BJ (cell line): ENCODE results near the gene UST. TPM values are rescaled to one million over a fixed set of nuclear protein-coding genes. Genes with fewer than 3 reads are reported as not detected.

Source experiments
- CTCF ChIA-PET: fragments of 350-600 bp; formaldehyde crosslinking; extraction: SDS; loops from one replicate; lab custom pipeline; 2021; ENCODE audit warnings: antibody characterized with exemption, inconsistent platforms; lab: Yijun Ruan, JAX
- POLR2A ChIA-PET: fragments of 300-600 bp; sonication (Branson Sonifier 250); formaldehyde crosslinking; extraction: SDS; loops from one replicate; lab custom pipeline; 2021; ENCODE audit warnings: antibody characterized with exemption; lab: Charles Lee
- DNase-seq: peaks from one replicate; pipeline ENCODE4 v3.0.0-alpha.2; 2011; ENCODE audit warnings: low read depth
- H3K27me3 ChIP-seq: 2 replicates; pipeline ENCODE4 v1.6.0; 2011; ENCODE audit warnings: low read length; ENCODE audit not compliant: control insufficient read depth, insufficient read depth
- H3K36me3 ChIP-seq: 2 replicates; pipeline ENCODE4 v1.5.1; 2011; ENCODE audit warnings: low read length; ENCODE audit not compliant: control insufficient read depth, insufficient read depth
- H3K4me3 ChIP-seq: 2 replicates; pipeline ENCODE4 v1.5.1; 2011; ENCODE audit warnings: low read depth, mild to moderate bottlenecking, control low read depth, low read length
- CTCF ChIP-seq: IDR thresholded peaks from 2 replicates; pipeline ENCODE4 v1.5.1; 2011; ENCODE audit warnings: low read depth, mild to moderate bottlenecking, control low read depth, inconsistent platforms, low read length, moderate library complexity; ENCODE audit not compliant: insufficient read depth
- polyA plus RNA-seq: library from polyadenylated mRNA; depleted of rRNA; stranded (reverse); fragments of >200 nt; gene quantifications from 2 replicates; pipeline ENCODE4 v1.2.3, GENCODE V29; 2011

UST gene
- polyA plus RNA-seq, 1 experiment, result 6.8 TPM

DNA sequence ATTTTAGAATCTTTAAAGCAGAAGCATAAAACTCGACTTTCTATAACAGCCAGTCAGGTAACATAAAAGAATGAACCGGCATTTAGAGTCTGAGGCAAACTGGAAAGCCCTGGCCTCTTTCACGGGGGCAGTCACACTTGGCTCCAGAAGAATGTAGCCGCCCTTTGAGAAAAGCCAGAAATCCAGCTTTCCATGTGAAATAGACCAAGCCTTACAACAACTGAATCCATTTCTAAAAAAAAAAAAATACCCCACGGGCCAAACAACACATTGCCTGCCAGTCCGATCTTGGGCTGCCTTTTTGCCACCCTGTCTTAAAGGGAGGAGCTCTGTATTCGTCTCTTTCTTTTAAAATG is 317.8 kb downstream of the UST start:
- ChIA-PET CTCF (interaction anchor here (1.1 to 1.8 kb wide), 3 partner anchors 11 to 37 kb away, joined by 3 to 5 read pairs (median 4); no protein-coding TSS in a partner anchor), POLR2A (no interaction called here)
- no peaks in the 10 kb centered on the region for H3K36me3 ChIP-seq
- H3K27me3 ChIP-seq, result no peaks in the 10 kb centered on the region
- H3K4me3 ChIP-seq, result no peak overlapping the region
- TF ChIP-seq CTCF, result no peak
- no peak for DNase-seq

GRCh38 chr6:149065121-149065520 is 318.3 kb downstream of the UST start:
- H3K4me3 ChIP-seq, result no peak overlapping the region
- CTCF ChIA-PET, result interaction anchor here (1.1 kb wide), 1 partner anchor 15 kb away, joined by 3 read pairs; no protein-coding TSS in a partner anchor
- no peaks in the 10 kb centered on the region for H3K36me3 ChIP-seq
- no peaks in the 10 kb centered on the region for H3K27me3 ChIP-seq
- no peak for TF ChIP-seq CTCF
- no peak for DNase-seq
- POLR2A ChIA-PET, result no interaction called here

DNA sequence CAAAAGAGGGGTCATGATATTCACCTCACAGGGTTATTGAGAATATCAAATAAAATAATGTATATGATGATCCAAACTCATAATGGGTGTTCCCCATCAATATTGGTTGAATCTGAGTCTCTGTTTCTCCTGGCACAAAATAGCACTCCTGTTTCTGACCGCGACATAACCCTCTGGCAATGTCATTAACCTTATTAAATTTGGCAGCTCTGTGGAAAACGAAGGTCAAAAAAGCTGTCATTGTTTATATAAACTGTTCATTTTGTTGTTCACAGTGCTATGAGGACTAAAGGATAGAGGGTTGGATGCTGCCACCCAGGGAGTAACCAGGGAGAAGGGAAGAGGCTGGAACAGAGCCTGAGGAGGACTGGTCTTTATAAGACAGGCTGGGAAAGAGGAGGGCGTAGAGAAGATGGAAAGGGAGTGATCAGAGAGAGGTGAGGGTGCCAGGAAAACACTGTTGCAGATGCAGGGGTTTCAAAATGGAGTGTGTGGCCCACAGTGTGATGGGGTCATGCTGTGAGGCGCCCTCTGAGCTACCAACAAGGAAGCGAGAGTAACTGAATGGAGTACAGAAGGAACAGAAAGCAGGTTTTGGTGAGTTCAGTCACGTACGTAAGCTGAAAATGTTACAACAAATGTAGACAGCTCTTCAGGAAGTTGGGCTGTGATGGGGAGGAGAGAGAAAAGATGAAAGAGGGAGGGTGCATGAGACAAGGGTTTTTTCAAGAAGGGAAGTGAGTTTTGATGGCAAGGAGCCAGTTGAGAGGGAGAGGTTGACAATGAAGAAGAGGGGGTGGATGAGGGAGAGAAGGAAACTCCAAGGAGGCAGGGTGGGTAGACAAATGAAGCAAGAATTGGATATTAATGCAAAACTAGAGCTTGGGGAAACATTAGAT is 319.1 kb downstream of the UST start:
- Histone ChIP-seq H3K4me3 (no peak overlapping the region), H3K27me3 (no peaks in the 10 kb centered on the region), H3K36me3 (no peaks in the 10 kb centered on the region)
- no peak for DNase-seq
- ChIA-PET CTCF (interaction anchor here (1.3 to 1.5 kb wide), 2 partner anchors 14 to 366 kb away, joined by 3 to 6 read pairs; no protein-coding TSS in a partner anchor), POLR2A (interaction anchor here (0.8 kb wide), 1 partner anchor 14 kb away, joined by 22 read pairs; no protein-coding TSS in a partner anchor)
- no peak for TF ChIP-seq CTCF

GRCh38 chr6:149071997-149072396 is 325.2 kb downstream of the UST start:
- Histone ChIP-seq H3K27me3 (no peaks in the 10 kb centered on the region), H3K4me3 (no peak overlapping the region), H3K36me3 (no peaks in the 10 kb centered on the region)
- ChIA-PET CTCF (interaction anchor here (0.6 to 2.6 kb wide), 2 partner anchors 17 to 360 kb away, joined by 3 to 7 read pairs; no protein-coding TSS in a partner anchor), POLR2A (no interaction called here)
- no peak for TF ChIP-seq CTCF
- DNase-seq, result no peak

GRCh38 chr6:149074832-149075258 is 328.0 kb downstream of the UST start:
- Histone ChIP-seq H3K4me3 (no peak overlapping the region), H3K27me3 (no peaks in the 10 kb centered on the region), H3K36me3 (no peaks in the 10 kb centered on the region)
- ChIA-PET POLR2A (no interaction called here), CTCF (interaction anchor here (1.0 kb wide), 1 partner anchor 357 kb away, joined by 4 read pairs; no protein-coding TSS in a partner anchor)
- DNase-seq, result no peak
- TF ChIP-seq CTCF, result no peak
